ENCODE data around the gene MPRIP.

Gene MPRIP

GRCh38 chr17:17223736-17224135 lies 181.5 kb downstream of the MPRIP start:
- DNase-seq = no peak

GRCh38 chr17:17224137-17224536 lies 181.9 kb downstream of the MPRIP start:
- DNase-seq = no peak

GRCh38 chr17:17225901-17226300 lies 183.6 kb downstream of the MPRIP start:
- DNase-seq = no peak

- no peak for DNase-seq
Observed at GRCh38 chr17:17226451-17227265, 184.4 kb downstream of the MPRIP start.

GRCh38 chr17:17227608-17228520 lies 185.6 kb downstream of the MPRIP start:
- no peak for DNase-seq

- no peak for DNase-seq
Observed at GRCh38 chr17:17228521-17229279, 186.4 kb downstream of the MPRIP start.

- no peak for DNase-seq
Observed at GRCh38 chr17:17229416-17230384, 187.4 kb downstream of the MPRIP start.

GRCh38 chr17:17231621-17232302 lies 189.5 kb downstream of the MPRIP start:
- DNase-seq = no peak

GRCh38 chr17:17232303-17232621 lies 190.0 kb downstream of the MPRIP start:
- DNase-seq = no peak

- no peak for DNase-seq
Observed at GRCh38 chr17:17235212-17236174, 193.2 kb downstream of the MPRIP start.

GRCh38 chr17:17236295-17237025 lies 194.2 kb downstream of the MPRIP start:
- peak; percentile 39 for DNase-seq

GRCh38 chr17:17237026-17237799 lies 195.0 kb downstream of the MPRIP start, which contains the start of gene FLCN:
TSS of gene FLCN (minus strand) at chr17:17237168. CDS start at chr17:17228137, 9,031 bp downstream.
- peak; percentile 88 for DNase-seq

- DNase-seq = peak; percentile 56
Observed at GRCh38 chr17:17239832-17240231, 197.6 kb downstream of the MPRIP start.

- DNase-seq = no peak
Observed at GRCh38 chr17:17241656-17242055, 199.4 kb downstream of the MPRIP start.

GRCh38 chr17:17242246-17242645 lies 200.0 kb downstream of the MPRIP start:
- no peak for DNase-seq
